Endothelial cell (in vitro differentiated cells): ENCODE results near the gene TMEM126A. TPM values are rescaled to one million over a fixed set of nuclear protein-coding genes. Genes with fewer than 3 reads are reported as not detected.
"Not testable (repeated sequence)": the region's sequence is repeated elsewhere in the genome, so short reads cannot be mapped to it uniquely, and the experiment has no call there.

Source experiments
- DNase-seq: peaks from one replicate; pipeline ENCODE4 v3.0.0; 2021; ENCODE audit warnings: low spot score
- H3K27ac Mint-ChIP-seq: one replicate; pipeline ENCODE4 v1.8.0; 2021; ENCODE audit warnings: mixed read lengths, inconsistent platforms; ENCODE audit not compliant: unreplicated experiment
- H3K27me3 Mint-ChIP-seq: one replicate; pipeline ENCODE4 v1.8.0; 2021; ENCODE audit warnings: mild to moderate bottlenecking, moderate library complexity, mixed read lengths, inconsistent platforms; ENCODE audit not compliant: unreplicated experiment
- H3K36me3 Mint-ChIP-seq: one replicate; pipeline ENCODE4 v1.8.0; 2021; ENCODE audit warnings: mild to moderate bottlenecking, low read depth, mixed read lengths, inconsistent platforms; ENCODE audit not compliant: unreplicated experiment
- H3K4me1 Mint-ChIP-seq: one replicate; pipeline ENCODE4 v1.8.0; 2021; ENCODE audit warnings: mild to moderate bottlenecking, mixed read lengths, inconsistent platforms; ENCODE audit not compliant: unreplicated experiment
- H3K4me3 Mint-ChIP-seq: one replicate; pipeline ENCODE4 v1.8.0; 2021; ENCODE audit warnings: mild to moderate bottlenecking, mixed read lengths, inconsistent platforms; ENCODE audit not compliant: unreplicated experiment
- H3K9me3 Mint-ChIP-seq: one replicate; pipeline ENCODE4 v1.8.0; 2021; ENCODE audit warnings: mixed read lengths, inconsistent platforms; ENCODE audit not compliant: unreplicated experiment
- CTCF ChIP-seq: fragments of 200-600 bp; sonication (generic); IDR thresholded peaks from one replicate; pipeline ENCODE4 v1.5.0; 2021; ENCODE audit warnings: antibody characterized with exemption; ENCODE audit not compliant: unreplicated experiment
- total RNA-seq: library from RNA; stranded (reverse); fragmentation: NEBNext Ultra II Directional; extraction: Animal tissue kit (Norgen Biotek cat#: 25700); gene quantifications from one replicate; pipeline ENCODE4 v1.2.1, GENCODE V29; 2021; ENCODE audit not compliant: unreplicated experiment

The TMEM126A gene
- total RNA-seq, 1 donor from 2014 or later: 17.8 TPM

- Mint-ChIP-seq H3K4me3 (no peak overlapping the region), H3K27ac (no peak overlapping the region), H3K9me3 (no peaks in the 10 kb centered on the region), H3K36me3 (peaks cover 11% of the 10 kb centered on the region), H3K4me1 (peaks cover 21% of the 10 kb centered on the region), H3K27me3 (peaks cover 8% of the 10 kb centered on the region)
- no peak for DNase-seq
- TF ChIP-seq CTCF: no peak
Observed at GRCh38 chr11:85666687-85667086, 18.9 kb downstream of the TMEM126A start.

- Mint-ChIP-seq H3K27me3 (peaks cover 7% of the 10 kb centered on the region), H3K4me1 (peaks cover 16% of the 10 kb centered on the region), H3K4me3 (no peak overlapping the region), H3K9me3 (no peaks in the 10 kb centered on the region), H3K27ac (no peak overlapping the region), H3K36me3 (peaks cover 8% of the 10 kb centered on the region)
- no peak for DNase-seq
- no peak for TF ChIP-seq CTCF
Observed at GRCh38 chr11:85668157-85668556, 20.4 kb downstream of the TMEM126A start.

GRCh38 chr11:85670949-85671663 is 23.3 kb downstream of the TMEM126A start:
- H3K9me3 Mint-ChIP-seq, H3K4me1 Mint-ChIP-seq, H3K27me3 Mint-ChIP-seq, H3K27ac Mint-ChIP-seq, H3K36me3 Mint-ChIP-seq, DNase-seq, H3K4me3 Mint-ChIP-seq: not testable (repeated sequence)

GRCh38 chr11:85672105-85672902 is 24.5 kb downstream of the TMEM126A start:
- no peak for TF ChIP-seq CTCF
- Mint-ChIP-seq H3K9me3 (no peaks in the 10 kb centered on the region), H3K4me3 (no peak overlapping the region), H3K36me3 (no peaks in the 10 kb centered on the region), H3K4me1 (no peaks in the 10 kb centered on the region), H3K27ac (no peak overlapping the region), H3K27me3 (peaks cover 2% of the 10 kb centered on the region)
- DNase-seq: no peak

- no peak overlapping the region for H3K27ac Mint-ChIP-seq
- H3K9me3 Mint-ChIP-seq: no peaks in the 10 kb centered on the region
- peaks cover 8% of the 10 kb centered on the region for H3K4me1 Mint-ChIP-seq
- no peak overlapping the region for H3K4me3 Mint-ChIP-seq
- no peaks in the 10 kb centered on the region for H3K36me3 Mint-ChIP-seq
- peaks cover 2% of the 10 kb centered on the region for H3K27me3 Mint-ChIP-seq
- DNase-seq: no peak
- TF ChIP-seq CTCF: no peak
Observed at GRCh38 chr11:85673393-85673792, 25.6 kb downstream of the TMEM126A start.
